Right lobe of liver (tissue), 6 donors: ENCODE data around the gene KARS1. TPM values are rescaled to one million over a fixed set of nuclear protein-coding genes. Genes with fewer than 3 reads are reported as not detected.

Experiments
- ATAC-seq, 4 donors: fragments of 200-7000 bp; cut with Tn5 transposase; one replicate each; pipeline ENCODE4 v1.9.1; 2020; ENCODE audit warnings: mild to moderate bottlenecking in 4 of 4, moderate library complexity in 4 of 4
- DNase-seq, 3 donors: peaks; one replicate each; pipeline ENCODE4 v3.0.0-alpha.2; 2020
- H3K27ac ChIP-seq, 3 donors: fragments of 200-600 bp; one replicate each; pipeline ENCODE4 v1.8.0; 2022
- H3K27me3 ChIP-seq, 2 donors: fragments of 200-600 bp; one replicate each; pipeline ENCODE4 v1.8.0; 2022
- H3K36me3 ChIP-seq, 4 donors: fragments of 200-600 bp; sonication (generic) in 1 of 4; one replicate each; pipeline versions ENCODE4 v1.5.1 to v1.8.0; 2017 to 2022; ENCODE audit warnings: control low read depth in 1 of 4
- H3K4me1 ChIP-seq, 4 donors: fragments of 200-600 bp; sonication (generic) in 1 of 4; one replicate each; pipeline versions ENCODE4 v1.5.1 to v1.8.0; 2017 to 2022; ENCODE audit warnings: control low read depth in 1 of 4
- H3K4me3 ChIP-seq, 3 donors: fragments of 200-600 bp; one replicate each; pipeline ENCODE4 v1.8.0; 2022
- H3K9me3 ChIP-seq, 4 donors: fragments of 200-600 bp; sonication (generic) in 1 of 4; one replicate each; pipeline versions ENCODE4 v1.5.1 to v1.8.0; 2017 to 2022; ENCODE audit warnings: control low read depth in 1 of 4
- POLR2A ChIP-seq: fragments of 450-650 bp; IDR thresholded peaks from one replicate; pipeline ENCODE4 v1.6.1; 2017; ENCODE audit warnings: antibody characterized with exemption, mild to moderate bottlenecking
- WGBS: methylation state at CpG from one replicate; pipeline ENCODE4 v1.1.6; 2018; ENCODE audit warnings: low coverage, low lambda C conversion rate; ENCODE audit not compliant: insufficient coverage; ENCODE audit errors: missing lambda C conversion rate; 5-methylcytosine and 5-hydroxymethylcytosine counted together
- intact Hi-C, 2 donors: fragments of 100-400 bp; cut with DNase I; formaldehyde crosslinking; loops; one replicate each; pipeline versions ENCODE4 v1.11.2 to v1.14.1; 2022
- total RNA-seq, 6 experiments: library from RNA; depleted of rRNA in 2 of 6; stranded (reverse); fragments of >200 nt in 2 of 6; fragmentation: NEBNext Ultra II Directional in 3 of 6; extraction: Animal tissue kit (Norgen Biotek cat#: 25700) in 3 of 6; gene quantifications; one replicate each; pipeline versions ENCODE4 v1.1.0 to v1.2.4, GENCODE V29; 2016 to 2023
- TF ChIP-seq, protein P1 (sequence below), 4 donors: fragments of 200-600 bp in 3 of 4; fragments of 450-650 bp in 1 of 4; IDR thresholded peaks; one replicate each; pipeline versions ENCODE4 v1.5.1 to v1.8.0; 2016 to 2022; ENCODE audit warnings: antibody characterized with exemption in 4 of 4, mild to moderate bottlenecking in 2 of 4
- donor health status: DM: no; HTN: yes; CAD: no.
- donor health status: DM: no; HTN: no; CAD: no.
- donor health status: DM: no; HTN: no; CAD: no.
- donor health status: DM: no; HTN: yes; CAD: no.
- donor health status: DM: no; HTN: yes; CAD: no.

Gene KARS1
- total RNA-seq, 6 experiments from 2014 or later, result 40.0 to 85.0 (median 53.8) TPM

DNA sequence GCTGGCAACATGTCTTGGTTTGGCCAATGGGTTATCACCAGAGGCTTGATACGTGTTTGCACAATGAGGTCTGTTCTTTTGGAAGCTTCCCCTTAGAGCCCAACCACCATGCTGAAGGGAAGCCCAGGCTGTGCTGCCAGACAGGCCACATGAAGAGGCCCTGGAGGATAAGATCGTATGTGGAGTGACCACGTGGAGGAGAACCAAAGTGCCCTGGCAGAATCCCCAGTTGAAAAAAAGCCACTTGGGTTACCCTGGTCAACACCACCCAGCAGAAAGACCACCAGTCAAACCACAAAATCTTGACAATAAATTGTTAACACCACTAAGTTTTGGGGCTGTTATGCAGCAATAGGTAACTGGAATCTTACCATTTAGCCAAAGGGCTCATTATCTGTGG lies 17.4 kb downstream of the KARS1 start:
- WGBS, result no CpG with 5 or more reads among the region's 3 CpGs
- Histone ChIP-seq H3K4me1 (no peaks in the 10 kb centered on the region), H3K27ac (no peak overlapping the region), H3K4me3 (no peak overlapping the region), H3K27me3 (no peaks in the 10 kb centered on the region), H3K9me3 (no peaks in the 10 kb centered on the region), H3K36me3 (peaks cover 10 to 93% (median 42%) of the 10 kb centered on the region in 4 donors)
- TF ChIP-seq, protein P1, sequence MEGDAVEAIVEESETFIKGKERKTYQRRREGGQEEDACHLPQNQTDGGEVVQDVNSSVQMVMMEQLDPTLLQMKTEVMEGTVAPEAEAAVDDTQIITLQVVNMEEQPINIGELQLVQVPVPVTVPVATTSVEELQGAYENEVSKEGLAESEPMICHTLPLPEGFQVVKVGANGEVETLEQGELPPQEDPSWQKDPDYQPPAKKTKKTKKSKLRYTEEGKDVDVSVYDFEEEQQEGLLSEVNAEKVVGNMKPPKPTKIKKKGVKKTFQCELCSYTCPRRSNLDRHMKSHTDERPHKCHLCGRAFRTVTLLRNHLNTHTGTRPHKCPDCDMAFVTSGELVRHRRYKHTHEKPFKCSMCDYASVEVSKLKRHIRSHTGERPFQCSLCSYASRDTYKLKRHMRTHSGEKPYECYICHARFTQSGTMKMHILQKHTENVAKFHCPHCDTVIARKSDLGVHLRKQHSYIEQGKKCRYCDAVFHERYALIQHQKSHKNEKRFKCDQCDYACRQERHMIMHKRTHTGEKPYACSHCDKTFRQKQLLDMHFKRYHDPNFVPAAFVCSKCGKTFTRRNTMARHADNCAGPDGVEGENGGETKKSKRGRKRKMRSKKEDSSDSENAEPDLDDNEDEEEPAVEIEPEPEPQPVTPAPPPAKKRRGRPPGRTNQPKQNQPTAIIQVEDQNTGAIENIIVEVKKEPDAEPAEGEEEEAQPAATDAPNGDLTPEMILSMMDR (IDR thresholded peaks at IDR 0.05), result no peak
- no peak for TF ChIP-seq POLR2A
- no peak for DNase-seq
- ATAC-seq, result no peak
- intact Hi-C loops, result no loop called here

DNA sequence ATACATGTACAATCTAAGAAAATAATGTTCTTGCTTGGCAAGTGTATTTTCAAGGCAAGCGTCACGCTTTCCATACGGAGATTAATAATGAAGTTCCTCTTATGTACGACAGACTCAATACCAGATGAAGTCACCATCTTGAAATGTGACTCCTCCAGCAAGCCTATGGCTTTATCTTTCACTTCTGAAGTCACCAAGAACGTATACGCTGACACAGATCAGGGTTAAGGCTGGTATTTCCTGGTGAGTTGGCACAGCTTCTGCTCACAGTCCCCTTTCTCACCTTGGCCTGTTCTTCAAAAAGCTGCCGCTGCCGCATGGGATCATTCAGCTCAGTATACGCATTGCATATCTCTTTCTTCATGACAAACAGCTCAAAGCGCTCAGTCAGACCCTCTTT lies 18.3 kb downstream of the KARS1 start:
- 90% methylated on average over 10 of the region's 10 CpGs for WGBS
- no peak for TF ChIP-seq POLR2A
- TF ChIP-seq, protein P1 (IDR thresholded peaks at IDR 0.05), result no peak
- H3K27me3 ChIP-seq, result no peaks in the 10 kb centered on the region
- H3K36me3 ChIP-seq, result peaks cover 9 to 84% (median 36%) of the 10 kb centered on the region in 4 donors
- DNase-seq (no peak), ATAC-seq (no peak)
- no peaks in the 10 kb centered on the region for H3K9me3 ChIP-seq
- H3K27ac ChIP-seq, result no peak overlapping the region
- H3K4me1 ChIP-seq, result no peaks in the 10 kb centered on the region
- no peak overlapping the region for H3K4me3 ChIP-seq
- intact Hi-C loops, result no loop called here

DNA sequence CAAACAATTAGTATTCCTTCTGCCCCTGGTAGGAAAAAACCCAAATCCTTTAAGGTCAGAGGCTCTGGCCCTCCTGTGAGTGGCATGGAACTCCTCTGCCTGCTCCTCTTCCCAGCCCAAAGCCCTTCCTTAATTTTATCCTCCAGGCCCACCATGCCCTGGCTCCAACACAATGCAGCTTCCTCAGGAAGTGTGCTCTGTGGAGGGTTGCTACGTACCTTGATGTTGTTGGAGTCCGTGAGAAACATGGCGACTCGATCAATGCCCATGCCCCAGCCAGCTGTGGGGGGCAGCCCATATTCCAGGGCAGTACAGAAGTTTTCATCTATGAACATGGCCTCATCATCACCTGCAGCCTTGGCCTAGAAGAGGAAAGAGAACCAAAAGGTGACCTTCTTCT lies 19.1 kb downstream of the KARS1 start:
- DNase-seq (no peak), ATAC-seq (no peak)
- 80% methylated on average over 3 of the region's 4 CpGs for WGBS
- no peaks in the 10 kb centered on the region for H3K9me3 ChIP-seq
- no peak overlapping the region for H3K4me3 ChIP-seq
- intact Hi-C loops, result no loop called here
- H3K27ac ChIP-seq, result no peak overlapping the region
- TF ChIP-seq, protein P1 (IDR thresholded peaks at IDR 0.05), result no peak
- no peak for TF ChIP-seq POLR2A
- H3K27me3 ChIP-seq, result no peaks in the 10 kb centered on the region
- peaks cover 7 to 76% (median 32%) of the 10 kb centered on the region in 4 donors for H3K36me3 ChIP-seq
- no peaks in the 10 kb centered on the region for H3K4me1 ChIP-seq

DNA sequence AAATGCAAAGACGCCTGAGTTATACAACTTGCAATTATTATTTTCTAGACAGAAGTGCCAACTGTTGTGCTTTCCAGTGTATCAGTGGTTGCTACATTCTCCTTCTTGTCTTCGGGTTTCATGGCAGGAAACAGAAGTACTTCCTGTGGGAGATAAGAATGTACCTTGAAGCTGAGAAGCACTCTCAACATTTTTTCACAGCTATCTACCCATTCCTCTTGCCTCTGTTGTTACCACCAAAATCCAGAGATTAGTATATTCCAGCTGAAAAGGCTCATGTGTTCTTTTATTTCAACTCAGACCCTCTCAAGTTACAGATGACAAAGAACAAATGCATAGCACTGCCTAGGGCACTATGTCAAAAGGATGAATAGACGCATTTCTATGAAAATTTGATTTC lies 19.6 kb downstream of the KARS1 start:
- Histone ChIP-seq H3K27ac (no peak overlapping the region), H3K36me3 (peaks cover 4 to 71% (median 30%) of the 10 kb centered on the region in 4 donors), H3K9me3 (no peaks in the 10 kb centered on the region), H3K4me3 (no peak overlapping the region), H3K27me3 (no peaks in the 10 kb centered on the region), H3K4me1 (no peaks in the 10 kb centered on the region)
- ATAC-seq, result no peak
- WGBS, result 42% methylated on average over 3 of the region's 3 CpGs
- intact Hi-C loops, result no loop called here
- no peak for DNase-seq
- no peak for TF ChIP-seq POLR2A
- TF ChIP-seq, protein P1 (IDR thresholded peaks at IDR 0.05), result no peak

DNA sequence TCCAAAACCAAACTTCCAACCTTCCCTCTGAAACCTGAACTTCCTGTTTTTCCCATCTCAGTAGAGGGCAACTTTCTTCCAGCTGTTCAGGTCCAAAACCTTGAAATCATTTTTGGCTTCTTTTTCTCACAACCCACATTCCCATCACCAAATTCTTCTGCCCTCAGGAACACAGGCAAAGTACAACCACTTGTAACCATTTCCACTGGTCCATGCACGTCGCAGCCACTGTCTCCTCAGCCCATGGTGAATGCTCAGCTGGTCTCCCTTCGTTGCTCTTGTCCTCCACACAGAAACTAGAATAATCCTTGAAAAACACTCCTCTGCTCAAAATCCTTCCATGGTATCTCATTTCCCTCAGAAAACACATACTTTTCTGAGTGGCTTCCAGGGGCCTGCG lies 20.7 kb downstream of the KARS1 start:
- Histone ChIP-seq H3K4me3 (no peak overlapping the region), H3K27me3 (no peaks in the 10 kb centered on the region), H3K27ac (no peak overlapping the region), H3K9me3 (no peaks in the 10 kb centered on the region), H3K36me3 (peaks cover 2 to 61% (median 25%) of the 10 kb centered on the region in 4 donors), H3K4me1 (peaks cover 0 to 8% (median 4%) of the 10 kb centered on the region in 4 donors)
- ATAC-seq (no peak), DNase-seq (no peak)
- intact Hi-C loops, result no loop called here
- TF ChIP-seq, protein P1 (IDR thresholded peaks at IDR 0.05), result no peak
- TF ChIP-seq POLR2A, result no peak
- WGBS, result 88% methylated on average over 4 of the region's 4 CpGs
